Type B pancreatic cell (in vitro differentiated cells): ENCODE results near the gene ADIRF. TPM values are rescaled to one million over a fixed set of nuclear protein-coding genes. Genes with fewer than 3 reads are reported as not detected.
A peak's percentile ranks its signal among the peaks of the same experiment; 100 is the strongest.
"Not testable (repeated sequence)": the region's sequence is repeated elsewhere in the genome, so short reads cannot be mapped to it uniquely, and the experiment has no call there.

Experiments
- DNase-seq: peaks from one replicate; pipeline ENCODE4 v3.0.0; 2021; ENCODE audit warnings: mixed read lengths; ENCODE audit not compliant: unreplicated experiment; ENCODE audit errors: extremely low spot score
- H3K27ac Mint-ChIP-seq: 2 replicates; pipeline ENCODE4 v1.8.0; 2021; ENCODE audit warnings: mild to moderate bottlenecking, mixed read lengths
- H3K27me3 Mint-ChIP-seq: 2 replicates; pipeline ENCODE4 v1.8.0; 2021; ENCODE audit warnings: mixed read lengths
- H3K36me3 Mint-ChIP-seq: 2 replicates; pipeline ENCODE4 v1.8.0; 2021; ENCODE audit warnings: mixed read lengths
- H3K4me1 Mint-ChIP-seq: one replicate; pipeline ENCODE4 v1.8.0; 2021; ENCODE audit warnings: mixed read lengths; ENCODE audit not compliant: unreplicated experiment
- H3K4me3 Mint-ChIP-seq: 2 replicates; pipeline ENCODE4 v1.8.0; 2021; ENCODE audit warnings: mild to moderate bottlenecking, mixed read lengths
- H3K9me3 Mint-ChIP-seq: 2 replicates; pipeline ENCODE4 v1.8.0; 2021; ENCODE audit warnings: mixed read lengths
- CTCF ChIP-seq: fragments of 200-600 bp; sonication (generic); conservative IDR thresholded peaks from 2 replicates; pipeline ENCODE4 v1.5.0; 2021; ENCODE audit warnings: antibody characterized with exemption, mild to moderate bottlenecking
- total RNA-seq: library from RNA; stranded (reverse); gene quantifications from 2 replicates; pipeline ENCODE4 v1.2.1, GENCODE V29; 2021; ENCODE audit warnings: low replicate concordance

The ADIRF gene
- total RNA-seq, 1 donor from 2014 or later = not detected

- DNase-seq = no peak
- Mint-ChIP-seq H3K36me3 (peaks cover 4% of the 10 kb centered on the region), H3K4me3 (peak overlapping the region; percentile 89), H3K27me3 (peaks cover 4% of the 10 kb centered on the region), H3K9me3 (no peaks in the 10 kb centered on the region), H3K27ac (peak overlapping the region; percentile 95), H3K4me1 (peaks cover 36% of the 10 kb centered on the region)
- TF ChIP-seq CTCF = no peak
These were observed 2.6 kb downstream of the ADIRF start for GRCh38 chr10:86970982-86971231.

DNA sequence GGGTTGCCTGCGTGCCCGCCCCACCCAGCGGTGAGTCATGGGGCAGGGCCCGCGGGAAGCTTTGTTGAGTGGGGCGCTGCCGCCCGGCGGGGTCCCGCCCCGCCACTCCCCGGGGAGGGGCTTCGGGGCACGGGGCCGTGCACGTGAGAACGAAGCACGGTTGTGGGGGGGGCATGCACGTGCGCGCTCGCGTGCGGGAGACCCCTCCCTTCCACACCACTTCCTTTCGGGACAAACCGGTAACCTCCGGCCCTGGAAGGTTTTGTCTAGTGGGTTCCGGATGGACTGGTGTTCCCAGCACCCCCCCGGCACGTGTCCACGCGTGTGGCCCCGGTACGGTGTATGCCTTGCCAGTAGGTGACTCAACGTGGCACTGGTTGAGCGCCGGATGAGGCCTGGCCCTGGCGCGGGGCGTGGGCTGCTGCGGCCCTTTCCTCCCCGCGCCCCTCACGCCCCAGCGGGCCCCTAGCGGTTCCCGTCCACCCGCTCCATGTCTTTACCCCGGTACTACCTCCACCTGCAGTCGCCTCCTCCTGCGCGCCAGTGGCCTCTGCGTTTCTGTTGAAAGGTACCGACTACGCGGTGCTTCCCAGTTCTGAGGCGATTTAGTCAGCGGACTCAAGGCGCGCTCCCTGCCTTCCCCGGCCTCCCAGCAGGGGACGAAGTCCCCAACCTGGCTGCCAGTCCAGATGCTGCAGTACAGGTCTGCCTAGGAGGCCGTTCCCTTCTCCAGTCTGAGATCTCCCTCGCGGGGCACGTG lies 3.1 kb downstream of the ADIRF start:
- Mint-ChIP-seq H3K4me1 (peaks cover 34% of the 10 kb centered on the region), H3K9me3 (no peaks in the 10 kb centered on the region), H3K4me3 (peak overlapping the region; percentile 93), H3K27ac (peak overlapping the region; percentile 99), H3K27me3 (peaks cover 4% of the 10 kb centered on the region), H3K36me3 (peaks cover 4% of the 10 kb centered on the region)
- TF ChIP-seq CTCF = peak; percentile 37
- no peak for DNase-seq

DNA sequence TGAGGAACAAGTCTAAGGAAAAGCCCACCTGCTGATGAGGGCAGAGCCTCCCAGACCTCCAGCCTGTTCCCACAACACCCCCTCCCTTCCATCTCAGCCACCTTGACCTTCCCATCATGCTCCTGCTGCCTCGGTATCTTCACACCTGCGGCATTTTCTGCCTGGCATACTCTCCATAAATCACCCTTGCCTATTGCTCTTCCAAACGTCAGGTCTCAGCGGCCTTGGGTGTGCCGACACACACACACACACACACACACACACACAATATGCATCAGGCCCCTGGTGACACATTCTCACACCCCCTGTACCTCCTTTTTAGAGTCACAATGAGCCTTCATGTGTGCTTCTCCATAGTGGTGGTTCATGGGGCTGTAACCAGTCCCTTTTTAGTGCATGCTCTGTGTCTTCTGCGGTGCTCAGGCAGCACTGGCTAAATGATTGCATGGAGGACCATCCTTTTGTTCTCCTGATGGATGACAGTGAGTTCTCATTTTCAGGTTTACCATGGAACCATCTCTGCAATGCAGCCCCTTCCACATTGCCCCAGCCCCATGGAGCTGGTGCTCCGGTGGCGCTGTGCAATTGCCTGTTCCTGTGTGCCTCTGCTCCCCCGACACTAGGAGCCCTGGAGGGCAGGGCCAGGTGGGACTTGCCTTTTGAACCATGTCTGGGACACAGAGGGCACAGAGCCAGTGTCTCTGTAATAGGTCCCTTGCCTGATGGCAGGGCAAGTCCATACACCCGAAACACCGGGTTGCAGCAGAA lies 4.5 kb downstream of the ADIRF start:
- Mint-ChIP-seq H3K27ac (peak overlapping the region; percentile 99), H3K4me3 (peak overlapping the region; percentile 85), H3K4me1 (peaks cover 27% of the 10 kb centered on the region), H3K27me3 (peaks cover 4% of the 10 kb centered on the region), H3K36me3 (peaks cover 4% of the 10 kb centered on the region), H3K9me3 (no peaks in the 10 kb centered on the region)
- no peak for DNase-seq
- no peak for TF ChIP-seq CTCF

- Mint-ChIP-seq H3K4me1 (peaks cover 34% of the 10 kb centered on the region), H3K4me3 (peak overlapping the region; percentile 85), H3K27ac (peak overlapping the region; percentile 99), H3K36me3 (peaks cover 4% of the 10 kb centered on the region), H3K9me3 (no peaks in the 10 kb centered on the region), H3K27me3 (peaks cover 4% of the 10 kb centered on the region)
- no peak for TF ChIP-seq CTCF
- no peak for DNase-seq
These were observed 6.2 kb downstream of the ADIRF start for GRCh38 chr10:86974484-86974883.

GRCh38 chr10:86976362-86977056 lies 8.2 kb downstream of the ADIRF start:
- DNase-seq = no peak
- Mint-ChIP-seq H3K4me3 (no peak overlapping the region), H3K27ac (no peak overlapping the region), H3K36me3 (peaks cover 4% of the 10 kb centered on the region), H3K9me3 (no peaks in the 10 kb centered on the region), H3K4me1 (peaks cover 28% of the 10 kb centered on the region), H3K27me3 (peaks cover 4% of the 10 kb centered on the region)
- TF ChIP-seq CTCF = no peak

DNA sequence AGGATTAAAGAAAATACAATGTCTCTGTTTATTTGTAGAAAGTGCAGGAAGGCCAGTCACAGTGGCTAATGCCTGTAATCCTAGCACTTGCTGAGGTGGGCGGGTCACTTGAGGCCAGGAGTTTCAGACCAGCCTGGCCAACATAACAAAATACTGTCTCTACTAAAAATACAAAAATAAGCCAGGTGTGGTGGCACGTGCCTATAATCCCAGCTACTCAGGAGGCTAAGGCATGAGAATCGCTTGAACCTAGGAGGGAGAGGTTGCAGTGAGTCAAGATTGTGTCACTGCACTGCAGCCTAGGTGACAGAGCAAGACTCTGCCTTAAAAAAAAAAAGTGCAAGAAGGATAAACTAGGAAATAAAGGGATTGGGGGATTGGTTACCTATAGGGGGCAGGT lies 10.2 kb downstream of the ADIRF start:
- H3K9me3 Mint-ChIP-seq, H3K4me3 Mint-ChIP-seq, H3K27me3 Mint-ChIP-seq, DNase-seq, H3K36me3 Mint-ChIP-seq: not testable (repeated sequence)
- peaks cover 13% of the 10 kb centered on the region for H3K4me1 Mint-ChIP-seq
- H3K27ac Mint-ChIP-seq = peak overlapping the region; percentile 24
